ENCODE results near the gene MEIKIN.

GRCh38 chr5:131795228-131795627 is 150.2 kb downstream of the MEIKIN start:
- TF ChIP-seq POLR2AphosphoS5 (IDR thresholded peaks at IDR 0.05; ENCODE audit: insufficient read depth, low read depth, low read length), result no peak
- no peak for TF ChIP-seq JUN (IDR thresholded peaks at IDR 0.05; ENCODE audit: borderline replicate concordance, insufficient read depth, insufficient read length, low read depth)
- TF ChIP-seq CTCF (IDR thresholded peaks at IDR 0.05; ENCODE audit: extremely low read depth in 1 of 2, insufficient read depth in 1 of 2, low read depth in 1 of 2, low read length in 2 of 2), result no peak

All from endothelial cell of umbilical vein (primary cell).